PC-3 (cell line): ENCODE results near the gene LRRC8B. TPM values are rescaled to one million over a fixed set of nuclear protein-coding genes. Genes with fewer than 3 reads are reported as not detected.

Source experiments
- ATAC-seq: fragments of 200-7000 bp; cut with Tn5 transposase; 2 replicates; pipeline ENCODE4 v1.9.1; 2020; ENCODE audit warnings: mild to moderate bottlenecking, moderate library complexity
- BruUV-seq: library from RNA; stranded (reverse); fragments of 400-500 nt; replicated peaks from 2 replicates; lab custom pipeline; 2021; lab: Mats Ljungman, UMichigan
- CTCF ChIA-PET: fragments of 300-600 bp; sonication (Branson Sonifier 250); formaldehyde crosslinking; loops from one replicate; lab custom pipeline; 2022; ENCODE audit warnings: antibody characterized with exemption; lab: Charles Lee
- POLR2A ChIA-PET: fragments of 300-600 bp; sonication (Branson Sonifier 250); formaldehyde crosslinking; loops from one replicate; lab custom pipeline; 2022; ENCODE audit warnings: antibody characterized with exemption; ENCODE audit not compliant: unreplicated experiment; lab: Charles Lee
- DNase-seq: peaks from one replicate; pipeline ENCODE4 v3.0.0-alpha.2; 2015
- H2AFZ ChIP-seq: fragments of 300-600 bp; sonication (generic); 2 replicates; pipeline ENCODE4 v1.6.0; 2016; ENCODE audit warnings: antibody characterized with exemption, low read length
- H3F3A ChIP-seq: fragments of 300-600 bp; sonication (generic); one replicate; pipeline ENCODE4 v1.6.0; 2017; ENCODE audit warnings: antibody characterized with exemption, low read length, control low read depth, mild to moderate bottlenecking; ENCODE audit not compliant: unreplicated experiment
- H3K27ac ChIP-seq: fragments of 300-600 bp; sonication (generic); 2 replicates; pipeline ENCODE4 v1.5.1; 2016; ENCODE audit warnings: mild to moderate bottlenecking, low read length
- H3K27me3 ChIP-seq: fragments of 300-600 bp; sonication (generic); 2 replicates; pipeline ENCODE4 v1.6.1; 2016; ENCODE audit warnings: low read length, mixed read lengths
- H3K36me3 ChIP-seq: fragments of 300-600 bp; sonication (generic); 2 replicates; pipeline ENCODE4 v1.6.1; 2016; ENCODE audit warnings: low read depth, mixed run types, low read length, mixed read lengths
- H3K4me1 ChIP-seq: fragments of 300-600 bp; sonication (generic); 2 replicates; pipeline ENCODE4 v1.5.1; 2016; ENCODE audit warnings: low read length; ENCODE audit not compliant: insufficient read depth
- H3K4me2 ChIP-seq: fragments of 300-600 bp; sonication (generic); 2 replicates; pipeline ENCODE4 v1.6.0; 2016; ENCODE audit warnings: low read length
- H3K4me3 ChIP-seq: fragments of 300-600 bp; sonication (generic); 2 replicates; pipeline ENCODE4 v1.5.1; 2016; ENCODE audit warnings: mild to moderate bottlenecking, low read length, mixed read lengths
- H3K79me2 ChIP-seq: fragments of 300-600 bp; sonication (generic); 2 replicates; pipeline ENCODE4 v1.6.1; 2017; ENCODE audit warnings: low read length, mixed read lengths
- H3K9ac ChIP-seq: fragments of 300-600 bp; sonication (generic); 2 replicates; pipeline ENCODE4 v1.6.0; 2016; ENCODE audit warnings: mild to moderate bottlenecking, low read length
- H3K9me2 ChIP-seq: fragments of 300-600 bp; sonication (generic); replicated peaks from 2 replicates; pipeline ENCODE4 v1.6.1; 2016; ENCODE audit warnings: mixed run types, low read length, mixed read lengths
- H3K9me3 ChIP-seq: fragments of 300-600 bp; sonication (generic); 2 replicates; pipeline ENCODE4 v1.6.1; 2016; ENCODE audit warnings: low read length, mixed read lengths
- H4K20me1 ChIP-seq: fragments of 300-600 bp; sonication (generic); 2 replicates; pipeline ENCODE4 v1.6.1; 2016; ENCODE audit warnings: low read length, mixed read lengths
- CTCF ChIP-seq: fragments of 300-600 bp; sonication (generic); conservative IDR thresholded peaks from 2 replicates; pipeline ENCODE4 v1.5.1; 2017; ENCODE audit warnings: antibody characterized with exemption, low read depth, mild to moderate bottlenecking, low read length
- EZH2 ChIP-seq: fragments of 300-600 bp; sonication (generic); IDR thresholded peaks from one replicate; pipeline ENCODE4 v1.6.1; 2017; ENCODE audit warnings: antibody characterized with exemption, mild to moderate bottlenecking, low read length; ENCODE audit not compliant: unreplicated experiment
- EZH2phosphoT487 ChIP-seq: fragments of 300-600 bp; sonication (generic); IDR thresholded peaks from 2 replicates; pipeline ENCODE4 v1.6.1; 2018; ENCODE audit warnings: mild to moderate bottlenecking, antibody characterized with exemption, low read length, borderline replicate concordance
- intact Hi-C: fragments of 100-400 bp; cut with micrococcal nuclease; formaldehyde crosslinking; loops from 2 replicates; pipeline ENCODE4 v1.9.0; 2023
- total RNA-seq: library from RNA; depleted of rRNA; stranded (reverse); fragments of >200 nt; gene quantifications from 2 replicates; pipeline ENCODE4 v1.2.3, GENCODE V29; 2014

The LRRC8B gene
- total RNA-seq, 1 experiment from 2014 or later = 8.4 TPM

DNA sequence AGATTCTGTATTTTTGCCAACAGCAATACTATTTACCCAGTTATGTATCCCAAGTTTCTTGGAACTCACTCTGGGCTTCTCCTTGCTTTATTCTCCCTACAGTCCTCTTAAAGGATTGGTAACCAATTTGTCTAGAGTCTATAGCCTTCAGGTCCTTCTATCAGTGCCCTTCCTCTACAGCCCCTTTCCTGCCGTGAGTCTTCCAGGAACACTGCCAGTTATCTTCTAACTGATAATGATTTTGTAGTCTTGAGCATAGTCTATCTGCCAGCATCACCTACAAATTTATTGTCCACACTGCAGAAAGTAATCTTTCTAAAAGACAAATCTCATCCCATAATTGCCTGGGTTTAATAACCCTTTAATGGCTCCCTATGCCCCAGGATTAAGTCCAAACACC, 8.2 kb downstream of the LRRC8B start:
- intact Hi-C loops = no loop called here
- ChIA-PET POLR2A (no interaction called here), CTCF (no interaction called here)
- DNase-seq (no peak), ATAC-seq (no peak)
- Histone ChIP-seq H3K9me3 (no peaks in the 10 kb centered on the region), H2AFZ (no peak overlapping the region), H3K79me2 (peaks cover 87% of the 10 kb centered on the region), H3K4me2 (no peak overlapping the region), H3K27me3 (no peaks in the 10 kb centered on the region), H3K36me3 (peaks cover 2% of the 10 kb centered on the region; the same call in 1 of the 2 replicates), H3F3A (no peaks in the 10 kb centered on the region), H3K9ac (no peak overlapping the region), H3K27ac (no peak overlapping the region), H3K4me1 (no peaks in the 10 kb centered on the region), H3K4me3 (no peak overlapping the region), H4K20me1 (no peaks in the 10 kb centered on the region), H3K9me2 (no peaks in the 10 kb centered on the region)
- BruUV-seq = no TSS peak
- no peak for TF ChIP-seq EZH2phosphoT487
- no peak for TF ChIP-seq EZH2
- no peak for TF ChIP-seq CTCF

GRCh38 chr1:89535537-89535936, 10.9 kb downstream of the LRRC8B start:
- no peak for DNase-seq
- POLR2A ChIA-PET = no interaction called here
- Histone ChIP-seq H3F3A (no peaks in the 10 kb centered on the region), H3K27me3 (no peaks in the 10 kb centered on the region), H3K4me1 (no peaks in the 10 kb centered on the region), H2AFZ (no peak overlapping the region), H3K9ac (no peak overlapping the region), H3K4me2 (no peak overlapping the region), H3K27ac (no peak overlapping the region), H3K9me3 (no peaks in the 10 kb centered on the region), H4K20me1 (no peaks in the 10 kb centered on the region), H3K36me3 (no peaks in the 10 kb centered on the region; the same call in 1 of the 2 replicates), H3K9me2 (no peaks in the 10 kb centered on the region), H3K4me3 (no peak overlapping the region), H3K79me2 (peaks cover 77% of the 10 kb centered on the region)
- intact Hi-C loops = no loop called here
- no peak for ATAC-seq
- TF ChIP-seq CTCF (no peak), EZH2 (no peak), EZH2phosphoT487 (no peak)
- CTCF ChIA-PET = no interaction called here
- no TSS peak for BruUV-seq

- Histone ChIP-seq H3F3A (no peaks in the 10 kb centered on the region), H3K9ac (no peak overlapping the region), H3K4me3 (no peak overlapping the region), H3K9me3 (no peaks in the 10 kb centered on the region), H3K79me2 (peaks cover 72% of the 10 kb centered on the region), H3K27me3 (no peaks in the 10 kb centered on the region), H4K20me1 (no peaks in the 10 kb centered on the region), H3K36me3 (no peaks in the 10 kb centered on the region; the same call in 1 of the 2 replicates), H2AFZ (no peak overlapping the region), H3K27ac (no peak overlapping the region), H3K9me2 (no peaks in the 10 kb centered on the region), H3K4me2 (no peak overlapping the region), H3K4me1 (no peaks in the 10 kb centered on the region)
- BruUV-seq = no TSS peak
- ChIA-PET POLR2A (no interaction called here), CTCF (no interaction called here)
- TF ChIP-seq EZH2phosphoT487 (no peak), EZH2 (no peak), CTCF (no peak)
- ATAC-seq (no peak), DNase-seq (no peak)
- intact Hi-C loops = no loop called here
Measured at GRCh38 chr1:89536555-89537341, 12.1 kb downstream of the LRRC8B start.
